Activated CD8-positive, alpha-beta T cell treated with anti-CD3 and anti-CD28 coated beads for 36 hours (primary cell): ENCODE results near the gene PPFIBP1. TPM values are rescaled to one million over a fixed set of nuclear protein-coding genes. Genes with fewer than 3 reads are reported as not detected.

ENCODE experiments used
- ATAC-seq: fragments of 200-7000 bp; cut with Tn5 transposase; one replicate; pipeline ENCODE4 v1.10.0; 2021; ENCODE audit warnings: mild to moderate bottlenecking, moderate library complexity
- CTCF ChIA-PET: fragments of 350-600 bp; sonication (Branson Sonifier 250); formaldehyde crosslinking; loops from one replicate; lab custom pipeline; 2021; ENCODE audit warnings: antibody characterized with exemption; lab: Charles Lee
- POLR2A ChIA-PET: fragments of 350-600 bp; sonication (Branson Sonifier 250); formaldehyde crosslinking; loops from one replicate; lab custom pipeline; 2021; ENCODE audit warnings: antibody characterized with exemption; lab: Charles Lee
- DNase-seq: peaks from one replicate; pipeline ENCODE4 v3.0.0-alpha.2; 2020
- H3K27ac Mint-ChIP-seq: one replicate; pipeline ENCODE4 v1.8.0; 2021; ENCODE audit warnings: mild to moderate bottlenecking, mixed read lengths
- H3K27me3 Mint-ChIP-seq: one replicate; pipeline ENCODE4 v1.8.0; 2021; ENCODE audit warnings: mixed read lengths
- H3K36me3 Mint-ChIP-seq: one replicate; pipeline ENCODE4 v1.8.0; 2021; ENCODE audit warnings: low read depth, mixed read lengths
- H3K4me1 Mint-ChIP-seq: one replicate; pipeline ENCODE4 v1.8.0; 2021; ENCODE audit warnings: low read depth, mixed read lengths
- H3K4me3 Mint-ChIP-seq: one replicate; pipeline ENCODE4 v1.8.0; 2021; ENCODE audit warnings: mild to moderate bottlenecking, moderate library complexity, mixed read lengths
- H3K9me3 Mint-ChIP-seq: one replicate; pipeline ENCODE4 v1.8.0; 2021; ENCODE audit warnings: mixed read lengths
- CTCF ChIP-seq: fragments of 200-600 bp; IDR thresholded peaks from one replicate; pipeline ENCODE4 v1.8.0; 2022; ENCODE audit warnings: antibody characterized with exemption, mild to moderate bottlenecking
- intact Hi-C: fragments of 100-400 bp; cut with micrococcal nuclease; formaldehyde crosslinking; loops from one replicate; pipeline ENCODE4 v1.10.0; 2022
- total RNA-seq, 2 experiments: library from RNA; stranded (reverse); gene quantifications; one replicate each; pipeline ENCODE4 v1.2.3, GENCODE V29; 2021

Gene PPFIBP1
- total RNA-seq, 2 experiments from 2014 or later = 6.6 to 8.8 TPM

GRCh38 chr12:27674989-27675388 lies 151.0 kb downstream of the PPFIBP1 start:
- Mint-ChIP-seq H3K36me3 (no peaks in the 10 kb centered on the region), H3K27me3 (no peaks in the 10 kb centered on the region), H3K9me3 (no peaks in the 10 kb centered on the region), H3K4me1 (no peaks in the 10 kb centered on the region), H3K4me3 (no peak overlapping the region), H3K27ac (no peak overlapping the region)
- intact Hi-C loops = no loop called here
- no peak for TF ChIP-seq CTCF
- CTCF ChIA-PET = interaction anchor here (0.9 to 1.4 kb wide), 4 partner anchors 14 to 30 kb away, joined by 3 to 5 read pairs (median 3); no protein-coding TSS in a partner anchor
- POLR2A ChIA-PET = no interaction called here
- ATAC-seq (no peak), DNase-seq (no peak)

- H3K27me3 Mint-ChIP-seq = no peaks in the 10 kb centered on the region
- no peaks in the 10 kb centered on the region for H3K9me3 Mint-ChIP-seq
- H3K4me3 Mint-ChIP-seq = no peak overlapping the region
- DNase-seq (no peak), ATAC-seq (no peak)
- H3K27ac Mint-ChIP-seq = no peak overlapping the region
- POLR2A ChIA-PET = no interaction called here
- H3K36me3 Mint-ChIP-seq = no peaks in the 10 kb centered on the region
- H3K4me1 Mint-ChIP-seq = no peaks in the 10 kb centered on the region
- CTCF ChIA-PET = no interaction called here
- intact Hi-C loops = no loop called here
- TF ChIP-seq CTCF = no peak
Measured at GRCh38 chr12:27680619-27681018, 156.6 kb downstream of the PPFIBP1 start.

- Mint-ChIP-seq H3K9me3 (no peaks in the 10 kb centered on the region), H3K4me3 (no peak overlapping the region), H3K27me3 (no peaks in the 10 kb centered on the region), H3K36me3 (no peaks in the 10 kb centered on the region), H3K4me1 (no peaks in the 10 kb centered on the region), H3K27ac (no peak overlapping the region)
- ChIA-PET POLR2A (no interaction called here), CTCF (interaction anchor here (3.2 kb wide), 1 partner anchor 30 kb away, joined by 8 read pairs; no protein-coding TSS in a partner anchor)
- no peak for TF ChIP-seq CTCF
- intact Hi-C loops = no loop called here
- no peak for DNase-seq
- ATAC-seq = no peak
Measured at GRCh38 chr12:27682534-27682933, 158.5 kb downstream of the PPFIBP1 start.

GRCh38 chr12:27685274-27685673 lies 161.3 kb downstream of the PPFIBP1 start:
- Mint-ChIP-seq H3K27ac (no peak overlapping the region), H3K9me3 (no peaks in the 10 kb centered on the region), H3K36me3 (peaks cover 2% of the 10 kb centered on the region), H3K27me3 (no peaks in the 10 kb centered on the region), H3K4me3 (no peak overlapping the region), H3K4me1 (no peaks in the 10 kb centered on the region)
- intact Hi-C loops = no loop called here
- ChIA-PET POLR2A (no interaction called here), CTCF (interaction anchor here (1.0 to 3.2 kb wide), 2 partner anchors 32 to 251 kb away, joined by 4 to 8 read pairs; no protein-coding TSS in a partner anchor)
- no peak for TF ChIP-seq CTCF
- no peak for DNase-seq
- no peak for ATAC-seq

GRCh38 chr12:27686147-27686546 lies 162.1 kb downstream of the PPFIBP1 start:
- H3K27me3 Mint-ChIP-seq = no peaks in the 10 kb centered on the region
- CTCF ChIA-PET = no interaction called here
- no peak overlapping the region for H3K4me3 Mint-ChIP-seq
- no peaks in the 10 kb centered on the region for H3K4me1 Mint-ChIP-seq
- no peak for ATAC-seq
- H3K27ac Mint-ChIP-seq = no peak overlapping the region
- intact Hi-C loops = no loop called here
- no peaks in the 10 kb centered on the region for H3K9me3 Mint-ChIP-seq
- H3K36me3 Mint-ChIP-seq = peaks cover 2% of the 10 kb centered on the region
- POLR2A ChIA-PET = no interaction called here
- no peak for DNase-seq
- TF ChIP-seq CTCF = no peak
